HG03025 (cell line): ENCODE results near the gene DBNDD2.

Source experiments
- ATAC-seq: cut with Tn5 transposase; IDR thresholded peaks from one replicate; pipeline ENCODE4 v1.9.1; 2021; ENCODE audit warnings: mild to moderate bottlenecking, moderate library complexity; ENCODE audit not compliant: unreplicated experiment, low FRiP score

The DBNDD2 gene

GRCh38 chr20:45377269-45377668 lies 30.8 kb upstream of the DBNDD2 start:
- ATAC-seq = no peak

- no peak for ATAC-seq
Measured at GRCh38 chr20:45378191-45378590, 29.9 kb upstream of the DBNDD2 start, which contains the start of gene TP53TG5. TSS of gene TP53TG5 (minus strand) at chr20:45378325. CDS start at chr20:45378236, 89 bp downstream.

- ATAC-seq = no peak
Measured at GRCh38 chr20:45387274-45387673, 20.8 kb upstream of the DBNDD2 start.

GRCh38 chr20:45390931-45391330 lies 17.2 kb upstream of the DBNDD2 start:
- no peak for ATAC-seq

GRCh38 chr20:45391559-45391958 lies 16.5 kb upstream of the DBNDD2 start:
- no peak for ATAC-seq

- ATAC-seq = no peak
Measured at GRCh38 chr20:45392733-45393132, 15.4 kb upstream of the DBNDD2 start.

GRCh38 chr20:45394221-45395113 lies 13.6 kb upstream of the DBNDD2 start:
- ATAC-seq = no peak

GRCh38 chr20:45395114-45395415 lies 13.0 kb upstream of the DBNDD2 start:
- no peak for ATAC-seq

GRCh38 chr20:45399018-45399417 lies 9.1 kb upstream of the DBNDD2 start:
- no peak for ATAC-seq

GRCh38 chr20:45400346-45401031 lies 7.6 kb upstream of the DBNDD2 start:
- no peak for ATAC-seq

- ATAC-seq = no peak
Measured at GRCh38 chr20:45402946-45403345, 5.1 kb upstream of the DBNDD2 start.

- ATAC-seq = no peak
Measured at GRCh38 chr20:45404438-45404837, 3.7 kb upstream of the DBNDD2 start.

GRCh38 chr20:45405571-45406259 lies 2.4 kb upstream of the DBNDD2 start:
- ATAC-seq = no peak

GRCh38 chr20:45406260-45407066 lies 1.6 kb upstream of the DBNDD2 start:
- ATAC-seq = no peak

- no peak for ATAC-seq
Measured at GRCh38 chr20:45407067-45407745, 883 bp upstream of the DBNDD2 start.

- ATAC-seq = no peak
Measured at GRCh38 chr20:45408646-45409213, 641 bp downstream of the DBNDD2 start.

- no peak for ATAC-seq
Measured at GRCh38 chr20:45409521-45410272, 1.6 kb downstream of the DBNDD2 start.

- no peak for ATAC-seq
Measured at GRCh38 chr20:45410887-45411286, 2.8 kb downstream of the DBNDD2 start.

- no peak for ATAC-seq
Measured at GRCh38 chr20:45412653-45413052, 4.6 kb downstream of the DBNDD2 start.
